SH-SY5Y (cell line): ENCODE data around the gene NSMCE4A.

Experiments used
- GATA2 ChIP-seq: IDR thresholded peaks from 2 replicates; pipeline ENCODE4 v1.6.1; 2011; ENCODE audit warnings: mild to moderate bottlenecking, low read depth, low read length
- GATA3 ChIP-seq: IDR thresholded peaks from 2 replicates; pipeline ENCODE4 v1.6.1; 2011; ENCODE audit warnings: low read depth, mild to moderate bottlenecking, low read length, moderate library complexity

GRCh38 chr10:121983852-121984251 lies 8.8 kb upstream of the NSMCE4A start:
- TF ChIP-seq GATA2 (no peak), GATA3 (no peak)
